Ishikawa (cell line): Measurements from ENCODE around the gene NPLOC4.

Source experiments
- CEBPB ChIP-seq: IDR thresholded peaks from 2 replicates; pipeline ENCODE4 v1.6.1; 2012
- CREB1 ChIP-seq: IDR thresholded peaks from 2 replicates; pipeline ENCODE4 v1.6.1; 2012; ENCODE audit warnings: low read depth
- EGR1 ChIP-seq: IDR thresholded peaks from 2 replicates; pipeline ENCODE4 v1.6.1; 2012
- EP300 ChIP-seq: IDR thresholded peaks from 2 replicates; pipeline ENCODE4 v1.6.1; 2012; ENCODE audit warnings: borderline replicate concordance
- RAD21 ChIP-seq: IDR thresholded peaks from 2 replicates; pipeline ENCODE4 v1.6.1; 2012; ENCODE audit warnings: low read depth
- TAF1 ChIP-seq: IDR thresholded peaks from 2 replicates; pipeline ENCODE4 v1.6.1; 2012; ENCODE audit warnings: low read depth, mild to moderate bottlenecking
- TCF12 ChIP-seq: IDR thresholded peaks from 2 replicates; pipeline ENCODE4 v1.6.1; 2012; ENCODE audit warnings: low read depth
- ZBTB7A ChIP-seq: IDR thresholded peaks from 2 replicates; pipeline ENCODE4 v1.6.1; 2012; ENCODE audit warnings: low read depth
- TF ChIP-seq, protein P1 (sequence below): IDR thresholded peaks from 2 replicates; pipeline ENCODE4 v1.6.1; 2012
- TF ChIP-seq, protein P2 (sequence below): IDR thresholded peaks from 2 replicates; pipeline ENCODE4 v1.6.1; 2012; ENCODE audit warnings: low read depth, mild to moderate bottlenecking

- TF ChIP-seq, protein P1, sequence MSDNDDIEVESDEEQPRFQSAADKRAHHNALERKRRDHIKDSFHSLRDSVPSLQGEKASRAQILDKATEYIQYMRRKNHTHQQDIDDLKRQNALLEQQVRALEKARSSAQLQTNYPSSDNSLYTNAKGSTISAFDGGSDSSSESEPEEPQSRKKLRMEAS = no peak
- no peak for TF ChIP-seq CEBPB
- no peak for TF ChIP-seq RAD21
- no peak for TF ChIP-seq ZBTB7A
- no peak for TF ChIP-seq EP300
- no peak for TF ChIP-seq TAF1
- no peak for TF ChIP-seq CREB1
- TF ChIP-seq, protein P2, sequence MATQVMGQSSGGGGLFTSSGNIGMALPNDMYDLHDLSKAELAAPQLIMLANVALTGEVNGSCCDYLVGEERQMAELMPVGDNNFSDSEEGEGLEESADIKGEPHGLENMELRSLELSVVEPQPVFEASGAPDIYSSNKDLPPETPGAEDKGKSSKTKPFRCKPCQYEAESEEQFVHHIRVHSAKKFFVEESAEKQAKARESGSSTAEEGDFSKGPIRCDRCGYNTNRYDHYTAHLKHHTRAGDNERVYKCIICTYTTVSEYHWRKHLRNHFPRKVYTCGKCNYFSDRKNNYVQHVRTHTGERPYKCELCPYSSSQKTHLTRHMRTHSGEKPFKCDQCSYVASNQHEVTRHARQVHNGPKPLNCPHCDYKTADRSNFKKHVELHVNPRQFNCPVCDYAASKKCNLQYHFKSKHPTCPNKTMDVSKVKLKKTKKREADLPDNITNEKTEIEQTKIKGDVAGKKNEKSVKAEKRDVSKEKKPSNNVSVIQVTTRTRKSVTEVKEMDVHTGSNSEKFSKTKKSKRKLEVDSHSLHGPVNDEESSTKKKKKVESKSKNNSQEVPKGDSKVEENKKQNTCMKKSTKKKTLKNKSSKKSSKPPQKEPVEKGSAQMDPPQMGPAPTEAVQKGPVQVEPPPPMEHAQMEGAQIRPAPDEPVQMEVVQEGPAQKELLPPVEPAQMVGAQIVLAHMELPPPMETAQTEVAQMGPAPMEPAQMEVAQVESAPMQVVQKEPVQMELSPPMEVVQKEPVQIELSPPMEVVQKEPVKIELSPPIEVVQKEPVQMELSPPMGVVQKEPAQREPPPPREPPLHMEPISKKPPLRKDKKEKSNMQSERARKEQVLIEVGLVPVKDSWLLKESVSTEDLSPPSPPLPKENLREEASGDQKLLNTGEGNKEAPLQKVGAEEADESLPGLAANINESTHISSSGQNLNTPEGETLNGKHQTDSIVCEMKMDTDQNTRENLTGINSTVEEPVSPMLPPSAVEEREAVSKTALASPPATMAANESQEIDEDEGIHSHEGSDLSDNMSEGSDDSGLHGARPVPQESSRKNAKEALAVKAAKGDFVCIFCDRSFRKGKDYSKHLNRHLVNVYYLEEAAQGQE = no peak
- TF ChIP-seq TCF12 = no peak
- TF ChIP-seq EGR1 = no peak
Measured at GRCh38 chr17:81650951-81651350, 14.0 kb upstream of the NPLOC4 start.
